ENCODE data around the gene RNPEPL1.

GRCh38 chr2:240598311-240598911, 30.1 kb downstream of the RNPEPL1 start:
- TF ChIP-seq POLR2A (IDR thresholded peaks at IDR 0.05): no peak
- no peak for TF ChIP-seq CTCF (IDR thresholded peaks at IDR 0.05)
- no peak for TF ChIP-seq POLR2AphosphoS5 (IDR thresholded peaks at IDR 0.05)

Data from sigmoid colon (tissue), 4 donors.